Mesenteric fat pad (tissue), 1 donor: ENCODE measurements around the gene COQ8B. TPM values are rescaled to one million over a fixed set of nuclear protein-coding genes. Genes with fewer than 3 reads are reported as not detected.
"Not testable (repeated sequence)": the region's sequence is repeated elsewhere in the genome, so short reads cannot be mapped to it uniquely, and the experiment has no call there.

ENCODE experiments used
- DNase-seq: peaks from one replicate; pipeline ENCODE4 v3.0.0-alpha.2; 2020; ENCODE audit warnings: low spot score
- long read RNA-seq: library from polyadenylated mRNA; unstranded; transcript quantifications from one replicate; pipeline ENCODE4 v2.0.0, GENCODE V29; 2020
- total RNA-seq: library from RNA; stranded (reverse); fragmentation: NEBNext Ultra II Directional; extraction: Animal tissue kit (Norgen Biotek cat#: 25700); gene quantifications from one replicate; pipeline ENCODE4 v1.2.1, GENCODE V29; 2021
- donor health status: DM: yes; HTN: yes; CAD: no.

COQ8B gene
- total RNA-seq: 16.8 TPM
- long read RNA-seq, partial matches to known transcripts: 9 of 48 reads
- long read RNA-seq, other reads (novel, unspliced or antisense): 34 of 48 reads

DNA sequence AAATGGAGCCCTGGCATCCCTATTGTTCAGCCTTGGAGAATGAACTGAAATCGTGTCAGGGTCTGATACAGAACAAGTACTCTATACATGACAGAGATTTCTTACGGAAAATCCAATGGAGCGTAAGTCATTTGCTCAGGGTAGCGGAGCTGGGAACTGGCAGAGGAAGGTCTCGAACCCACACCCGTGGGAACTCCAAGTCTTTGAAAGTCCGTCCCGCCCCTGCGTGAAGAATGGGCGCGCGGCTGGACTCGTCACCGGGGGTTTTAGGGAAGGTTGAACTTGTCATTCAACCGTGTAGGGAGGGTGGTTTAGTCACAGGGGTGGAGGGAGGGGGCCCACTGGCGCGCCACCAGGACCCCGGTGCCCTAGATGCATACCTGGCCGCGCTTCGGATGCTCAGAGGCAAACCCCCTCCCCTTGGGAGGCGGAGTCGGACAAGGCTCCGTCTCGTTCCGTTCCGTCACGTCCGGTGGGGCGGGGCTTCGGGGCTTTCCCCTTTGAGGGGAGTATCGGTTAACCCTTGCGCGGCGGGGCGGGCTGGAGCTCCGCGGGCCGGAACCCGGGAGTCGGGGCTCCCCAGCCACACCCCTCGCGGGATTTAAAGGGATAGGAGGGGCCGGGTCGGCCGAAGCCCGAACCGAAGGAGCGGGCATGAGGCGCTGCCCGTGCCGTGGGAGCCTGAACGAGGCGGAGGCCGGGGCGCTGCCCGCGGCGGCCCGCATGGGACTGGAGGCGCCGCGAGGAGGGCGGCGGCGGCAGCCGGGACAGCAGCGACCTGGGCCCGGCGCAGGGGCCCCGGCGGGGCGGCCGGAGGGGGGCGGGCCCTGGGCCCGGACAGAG lies at the start of gene COQ8B, which contains the start of gene ITPKC:
Gene COQ8B, minus strand, starts transcription at position 405 of the 843 bp plus-strand sequence. CDS start 2,254 bp downstream, outside the sequence.
Gene ITPKC, plus strand, starts transcription at position 631 of the 843 bp plus-strand sequence. Its CDS starts 24 bp downstream, at position 655.
- DNase-seq: peak; percentile 100

DNA sequence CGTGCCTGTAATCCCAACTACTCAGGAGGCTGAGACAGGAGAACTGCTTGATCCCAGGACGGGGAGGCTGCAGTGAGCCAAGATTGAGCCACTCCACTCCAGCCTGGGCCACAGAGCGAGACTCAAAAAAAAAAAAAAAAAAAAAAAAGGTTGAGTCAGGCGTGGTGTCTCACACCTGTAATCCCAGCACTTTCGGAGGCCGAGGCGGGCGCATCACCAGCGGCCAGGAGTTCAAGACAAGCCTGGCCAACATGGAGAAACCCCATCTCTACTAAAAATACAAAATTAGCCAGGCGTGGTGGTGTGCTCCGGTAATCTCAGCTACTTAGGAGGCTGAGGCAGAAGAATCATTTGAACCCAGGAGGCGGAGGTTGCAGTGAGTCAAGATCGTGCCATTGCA lies 49.7 kb upstream of the COQ8B start:
- DNase-seq: not testable (repeated sequence)

DNA sequence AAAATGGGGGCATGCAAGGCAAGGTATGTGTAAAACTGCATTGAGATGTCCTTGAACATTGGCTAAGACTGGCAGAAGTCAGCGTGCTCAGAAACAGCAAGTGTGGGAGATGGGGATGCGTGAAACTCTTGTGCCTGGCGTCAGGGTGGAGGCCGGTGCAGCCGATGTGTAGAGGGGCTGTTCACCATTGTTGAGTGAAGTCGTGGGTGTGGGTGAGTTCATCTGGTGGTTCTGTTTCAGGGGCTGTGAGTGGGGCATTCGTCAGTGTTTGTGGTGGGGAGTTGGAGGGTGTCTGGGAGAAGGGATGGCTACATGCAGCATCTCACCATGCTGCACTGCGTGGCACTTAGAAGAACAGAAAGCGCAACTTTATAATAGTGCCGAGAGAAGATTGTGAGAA lies 47.3 kb upstream of the COQ8B start:
- no peak for DNase-seq

GRCh38 chr19:40763526-40763925 lies 46.8 kb upstream of the COQ8B start:
- no peak for DNase-seq

DNA sequence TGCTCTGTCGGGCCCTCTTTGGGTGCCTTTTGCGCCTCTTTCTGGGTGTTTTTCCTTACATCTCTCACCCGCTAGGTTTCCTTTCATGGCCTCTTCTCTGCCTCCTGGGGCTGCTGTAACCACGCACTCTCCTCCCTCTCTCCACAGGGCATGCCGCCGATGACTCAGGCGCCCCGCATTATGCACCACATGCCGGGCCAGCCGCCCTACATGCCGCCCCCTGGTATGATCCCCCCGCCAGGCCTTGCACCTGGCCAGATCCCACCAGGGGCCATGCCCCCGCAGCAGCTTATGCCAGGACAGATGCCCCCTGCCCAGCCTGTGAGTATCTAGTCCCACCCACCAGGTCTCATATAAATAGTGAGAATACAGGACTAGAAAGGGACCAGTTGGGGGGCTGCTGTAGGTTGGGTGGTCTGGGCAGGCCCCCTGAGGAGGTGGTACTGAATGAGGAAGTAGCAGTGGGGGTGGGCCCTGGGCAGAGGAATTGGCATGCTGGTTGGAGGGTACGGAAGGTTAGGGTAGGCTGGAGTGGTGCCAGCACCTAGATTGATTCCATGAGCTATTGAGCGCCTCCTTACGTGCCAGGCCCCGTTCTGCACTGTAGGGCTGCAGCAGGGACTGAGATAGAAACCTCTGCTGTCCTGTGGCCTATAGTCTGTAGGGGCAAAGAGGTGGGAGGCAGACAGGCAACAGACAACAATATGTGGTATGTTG lies 46.2 kb upstream of the COQ8B start:
- DNase-seq: no peak

DNA sequence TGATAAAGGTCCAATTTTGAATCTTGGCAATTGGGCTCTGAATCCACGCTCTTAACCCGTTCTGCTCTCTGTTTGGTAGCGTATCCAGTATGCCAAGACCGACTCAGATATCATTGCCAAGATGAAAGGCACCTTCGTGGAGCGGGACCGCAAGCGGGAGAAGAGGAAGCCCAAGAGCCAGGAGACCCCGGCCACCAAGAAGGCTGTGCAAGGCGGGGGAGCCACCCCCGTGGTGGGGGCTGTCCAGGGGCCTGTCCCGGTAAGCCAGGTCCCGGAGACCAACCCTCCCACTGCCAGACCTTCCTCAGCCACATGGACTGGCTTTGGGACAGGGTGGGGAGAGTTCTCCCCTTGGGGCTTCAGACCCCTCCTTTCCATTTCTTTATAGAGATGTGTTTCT lies 42.7 kb upstream of the COQ8B start:
- no peak for DNase-seq

GRCh38 chr19:40758491-40758890 lies 41.8 kb upstream of the COQ8B start:
- DNase-seq: no peak

DNA sequence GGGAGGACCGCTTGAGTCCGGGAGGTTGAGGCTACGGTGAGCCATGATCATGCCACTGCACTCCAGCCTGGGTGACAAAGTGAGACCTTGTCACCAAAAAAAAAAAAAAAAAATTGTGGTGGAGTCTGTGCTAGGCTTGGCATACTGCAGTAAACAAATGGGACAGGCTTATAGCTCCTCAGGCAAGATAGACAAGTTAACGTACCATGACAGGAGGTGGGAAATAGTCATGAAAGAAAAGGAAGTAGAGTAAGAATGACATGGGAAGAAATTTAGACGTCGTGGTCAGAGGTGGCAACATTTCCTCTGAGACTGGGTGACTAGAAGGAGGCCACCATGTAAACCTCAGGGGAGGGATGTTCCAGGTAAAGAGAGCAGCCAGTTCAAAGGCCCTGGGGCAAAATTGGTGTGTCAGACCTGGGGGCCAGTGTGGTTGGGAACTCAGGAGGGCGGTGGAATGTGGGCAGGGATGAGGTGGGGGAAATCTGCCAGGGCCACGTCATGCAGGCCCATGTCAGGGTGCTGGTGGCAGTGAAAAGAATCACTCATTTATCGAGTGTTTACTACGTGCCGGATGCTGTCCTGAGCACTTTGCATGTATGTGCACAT lies 39.9 kb upstream of the COQ8B start:
- DNase-seq: no peak

GRCh38 chr19:40755791-40756190 lies 39.1 kb upstream of the COQ8B start:
- no peak for DNase-seq

- no peak for DNase-seq
Measured at GRCh38 chr19:40755248-40755624, 38.5 kb upstream of the COQ8B start.

DNA sequence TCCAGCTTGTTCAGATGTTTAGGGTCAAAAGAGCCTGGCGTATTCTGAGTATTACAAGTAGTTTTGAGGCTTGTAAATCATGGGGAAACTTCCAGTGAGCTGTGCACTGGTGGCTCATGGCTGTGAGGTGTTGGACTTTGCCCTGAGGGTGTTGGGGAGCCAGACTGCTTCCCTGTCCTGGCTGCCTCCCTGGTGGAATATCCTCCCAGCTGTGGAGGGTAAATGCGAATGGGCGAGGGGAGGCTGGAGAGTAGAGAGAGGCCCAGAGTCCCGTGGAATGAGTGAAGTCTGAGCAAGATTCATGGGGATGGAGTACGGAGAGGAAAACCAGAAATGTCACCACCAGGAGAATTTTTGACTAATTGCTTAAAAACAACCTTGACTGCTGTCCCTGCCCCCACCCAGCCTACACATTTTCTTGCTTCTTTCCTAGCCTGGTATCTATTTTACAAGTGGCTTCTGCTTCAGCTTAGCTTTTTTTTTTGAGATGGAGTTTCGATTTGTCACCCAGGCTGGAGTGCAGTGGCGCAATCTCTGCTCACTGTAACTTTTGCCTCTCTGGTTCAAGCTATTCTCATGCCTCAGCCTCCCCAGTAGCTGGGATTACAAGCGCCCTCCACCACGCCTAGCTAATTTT lies 38.0 kb upstream of the COQ8B start:
- DNase-seq: no peak

- no peak for DNase-seq
Measured at GRCh38 chr19:40752257-40752781, 35.6 kb upstream of the COQ8B start.

GRCh38 chr19:40750874-40751537 lies 34.3 kb upstream of the COQ8B start, which contains the start of gene SNRPA:
TSS of gene SNRPA (plus strand) at chr19:40751203. CDS start at chr19:40751409, 206 bp downstream.
- DNase-seq: peak; percentile 97

GRCh38 chr19:40750058-40750873 lies 33.6 kb upstream of the COQ8B start, which contains the start of gene ACTMAP:
TSS of gene ACTMAP (minus strand) at chr19:40750477. CDS start at chr19:40749803, 674 bp downstream.
- DNase-seq: peak; percentile 100

GRCh38 chr19:40747536-40747935 lies 30.9 kb upstream of the COQ8B start:
- no peak for DNase-seq

DNA sequence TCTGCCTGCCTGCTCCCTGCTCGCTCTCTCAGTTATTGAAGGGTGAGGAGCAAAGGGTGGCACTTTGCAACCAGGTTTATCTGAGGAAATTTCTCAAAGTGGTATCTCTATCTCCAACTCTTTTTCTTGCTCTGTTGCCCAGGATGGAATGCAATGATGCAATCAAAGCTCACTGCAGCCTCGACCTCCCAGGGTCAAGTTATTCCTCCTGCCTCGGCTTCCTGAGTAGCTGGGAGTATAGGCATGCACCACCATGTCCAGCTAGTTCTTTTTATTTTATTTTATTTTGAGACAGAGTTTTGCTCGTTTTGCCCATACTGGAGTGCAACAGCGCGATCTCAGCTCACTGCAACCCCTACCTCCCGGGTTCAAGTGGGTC lies 28.7 kb upstream of the COQ8B start:
- DNase-seq: no peak

GRCh38 chr19:40744554-40745401 lies 28.1 kb upstream of the COQ8B start:
- no peak for DNase-seq

- DNase-seq: no peak
Measured at GRCh38 chr19:40743926-40744325, 27.2 kb upstream of the COQ8B start.
